GM23338 (cell line): ENCODE data around the gene ART3.
"Not testable (repeated sequence)": the region's sequence is repeated elsewhere in the genome, so short reads cannot be mapped to it uniquely, and the experiment has no call there.

Experiments used
- CREB1 ChIP-seq: fragments of 250-450 bp; sonication (Bioruptor Pico); IDR thresholded peaks from 2 replicates; pipeline ENCODE4 v1.5.0; 2020; ENCODE audit warnings: low read depth, mild to moderate bottlenecking, moderate library complexity
- EZH2 ChIP-seq: fragments of 200-600 bp; sonication (generic); IDR thresholded peaks from one replicate; pipeline ENCODE4 v1.8.0; 2017; ENCODE audit warnings: antibody characterized with exemption, mild to moderate bottlenecking, low read depth; ENCODE audit not compliant: unreplicated experiment
- EZH2phosphoT487 ChIP-seq: fragments of 200-600 bp; sonication (generic); IDR thresholded peaks from one replicate; pipeline ENCODE4 v1.8.1; 2018; ENCODE audit warnings: antibody characterized with exemption; ENCODE audit not compliant: unreplicated experiment
- JUNB ChIP-seq: IDR thresholded peaks from one replicate; pipeline ENCODE4 v1.6.1; 2016; ENCODE audit warnings: antibody characterized with exemption; ENCODE audit not compliant: unreplicated experiment
- NANOG ChIP-seq: IDR thresholded peaks from 2 replicates; pipeline ENCODE4 v1.6.1; 2016; ENCODE audit warnings: antibody characterized with exemption, borderline replicate concordance
- POLR2AphosphoS5 ChIP-seq: IDR thresholded peaks from 2 replicates; pipeline ENCODE4 v1.6.1; 2016; ENCODE audit warnings: antibody characterized with exemption, low read depth
- ZNF331 ChIP-seq: fragments of 250-450 bp; sonication (Bioruptor Pico); IDR thresholded peaks from 2 replicates; pipeline ENCODE4 v1.5.0; 2020; ENCODE audit warnings: low read depth, mild to moderate bottlenecking, moderate library complexity
- TF ChIP-seq, protein P1 (sequence below), 2 experiments: fragments of 200-600 bp in 1 of 2; sonication (generic) in 1 of 2; conservative IDR thresholded peaks; 2 replicates each; pipeline versions ENCODE4 v1.5.1 to v1.6.1; 2016 to 2017; ENCODE audit warnings: antibody characterized with exemption in 2 of 2, low read depth in 2 of 2, mild to moderate bottlenecking in 2 of 2, moderate library complexity in 1 of 2
- TF ChIP-seq, protein P2 (sequence below): IDR thresholded peaks from one replicate; pipeline ENCODE4 v1.6.1; 2018; ENCODE audit warnings: antibody characterized with exemption; ENCODE audit not compliant: unreplicated experiment
- TF ChIP-seq, protein P3 (sequence below): fragments of 250-450 bp; sonication (Bioruptor Pico); IDR thresholded peaks from 2 replicates; pipeline ENCODE4 v1.5.0; 2020; ENCODE audit warnings: mild to moderate bottlenecking, moderate library complexity
- TF ChIP-seq, protein P4 (sequence below): IDR thresholded peaks from 2 replicates; pipeline ENCODE4 v1.6.1; 2016; ENCODE audit warnings: antibody characterized with exemption

DNA sequence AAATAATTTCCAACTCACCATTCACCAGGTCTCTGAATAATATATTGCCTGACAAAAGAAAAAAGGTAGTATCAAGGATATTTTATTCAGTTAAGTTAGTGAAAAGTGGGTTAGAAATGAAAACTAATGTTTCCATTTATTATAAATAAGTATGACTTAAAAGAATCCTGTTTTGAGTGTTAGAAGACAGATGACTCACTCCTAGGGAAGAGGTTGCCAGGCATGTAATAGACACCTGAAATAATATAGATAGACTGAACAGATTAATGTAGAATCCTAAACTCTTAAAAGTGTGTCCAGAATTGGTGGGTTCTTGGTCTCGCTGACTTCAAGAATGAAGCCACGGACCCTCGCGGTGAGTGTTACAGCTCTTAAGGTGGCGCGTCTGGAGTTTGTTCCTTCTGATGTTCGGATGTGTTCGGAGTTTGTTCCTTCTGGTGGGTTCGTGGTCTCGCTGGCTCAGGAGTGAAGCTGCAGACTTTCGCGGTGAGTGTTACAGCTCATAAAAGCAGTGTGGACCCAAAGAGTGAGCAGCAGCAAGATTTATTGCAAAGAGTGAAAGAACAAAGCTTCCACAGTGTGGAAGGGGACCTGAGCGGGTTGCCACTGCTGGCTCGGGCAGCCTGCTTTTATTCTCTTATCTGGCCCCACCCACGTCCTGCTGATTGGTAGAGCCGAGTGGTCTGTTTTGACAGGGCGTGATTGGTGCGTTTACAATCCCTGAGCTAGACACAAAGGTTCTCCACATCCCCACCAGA lies 32.1 kb upstream of the ART3 start:
- TF ChIP-seq, protein P1, sequence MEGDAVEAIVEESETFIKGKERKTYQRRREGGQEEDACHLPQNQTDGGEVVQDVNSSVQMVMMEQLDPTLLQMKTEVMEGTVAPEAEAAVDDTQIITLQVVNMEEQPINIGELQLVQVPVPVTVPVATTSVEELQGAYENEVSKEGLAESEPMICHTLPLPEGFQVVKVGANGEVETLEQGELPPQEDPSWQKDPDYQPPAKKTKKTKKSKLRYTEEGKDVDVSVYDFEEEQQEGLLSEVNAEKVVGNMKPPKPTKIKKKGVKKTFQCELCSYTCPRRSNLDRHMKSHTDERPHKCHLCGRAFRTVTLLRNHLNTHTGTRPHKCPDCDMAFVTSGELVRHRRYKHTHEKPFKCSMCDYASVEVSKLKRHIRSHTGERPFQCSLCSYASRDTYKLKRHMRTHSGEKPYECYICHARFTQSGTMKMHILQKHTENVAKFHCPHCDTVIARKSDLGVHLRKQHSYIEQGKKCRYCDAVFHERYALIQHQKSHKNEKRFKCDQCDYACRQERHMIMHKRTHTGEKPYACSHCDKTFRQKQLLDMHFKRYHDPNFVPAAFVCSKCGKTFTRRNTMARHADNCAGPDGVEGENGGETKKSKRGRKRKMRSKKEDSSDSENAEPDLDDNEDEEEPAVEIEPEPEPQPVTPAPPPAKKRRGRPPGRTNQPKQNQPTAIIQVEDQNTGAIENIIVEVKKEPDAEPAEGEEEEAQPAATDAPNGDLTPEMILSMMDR (conservative IDR thresholded peaks at IDR 0.05; ENCODE audit: low read depth in 2 of 2), result not testable (repeated sequence)
- TF ChIP-seq EZH2phosphoT487; EZH2; NANOG; POLR2AphosphoS5; JUNB; ZNF331 (CRISPR knock-in tag); CREB1 (CRISPR knock-in tag): not testable (repeated sequence)
- TF ChIP-seq, protein P2, sequence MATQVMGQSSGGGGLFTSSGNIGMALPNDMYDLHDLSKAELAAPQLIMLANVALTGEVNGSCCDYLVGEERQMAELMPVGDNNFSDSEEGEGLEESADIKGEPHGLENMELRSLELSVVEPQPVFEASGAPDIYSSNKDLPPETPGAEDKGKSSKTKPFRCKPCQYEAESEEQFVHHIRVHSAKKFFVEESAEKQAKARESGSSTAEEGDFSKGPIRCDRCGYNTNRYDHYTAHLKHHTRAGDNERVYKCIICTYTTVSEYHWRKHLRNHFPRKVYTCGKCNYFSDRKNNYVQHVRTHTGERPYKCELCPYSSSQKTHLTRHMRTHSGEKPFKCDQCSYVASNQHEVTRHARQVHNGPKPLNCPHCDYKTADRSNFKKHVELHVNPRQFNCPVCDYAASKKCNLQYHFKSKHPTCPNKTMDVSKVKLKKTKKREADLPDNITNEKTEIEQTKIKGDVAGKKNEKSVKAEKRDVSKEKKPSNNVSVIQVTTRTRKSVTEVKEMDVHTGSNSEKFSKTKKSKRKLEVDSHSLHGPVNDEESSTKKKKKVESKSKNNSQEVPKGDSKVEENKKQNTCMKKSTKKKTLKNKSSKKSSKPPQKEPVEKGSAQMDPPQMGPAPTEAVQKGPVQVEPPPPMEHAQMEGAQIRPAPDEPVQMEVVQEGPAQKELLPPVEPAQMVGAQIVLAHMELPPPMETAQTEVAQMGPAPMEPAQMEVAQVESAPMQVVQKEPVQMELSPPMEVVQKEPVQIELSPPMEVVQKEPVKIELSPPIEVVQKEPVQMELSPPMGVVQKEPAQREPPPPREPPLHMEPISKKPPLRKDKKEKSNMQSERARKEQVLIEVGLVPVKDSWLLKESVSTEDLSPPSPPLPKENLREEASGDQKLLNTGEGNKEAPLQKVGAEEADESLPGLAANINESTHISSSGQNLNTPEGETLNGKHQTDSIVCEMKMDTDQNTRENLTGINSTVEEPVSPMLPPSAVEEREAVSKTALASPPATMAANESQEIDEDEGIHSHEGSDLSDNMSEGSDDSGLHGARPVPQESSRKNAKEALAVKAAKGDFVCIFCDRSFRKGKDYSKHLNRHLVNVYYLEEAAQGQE, result not testable (repeated sequence)
- TF ChIP-seq, protein P3, sequence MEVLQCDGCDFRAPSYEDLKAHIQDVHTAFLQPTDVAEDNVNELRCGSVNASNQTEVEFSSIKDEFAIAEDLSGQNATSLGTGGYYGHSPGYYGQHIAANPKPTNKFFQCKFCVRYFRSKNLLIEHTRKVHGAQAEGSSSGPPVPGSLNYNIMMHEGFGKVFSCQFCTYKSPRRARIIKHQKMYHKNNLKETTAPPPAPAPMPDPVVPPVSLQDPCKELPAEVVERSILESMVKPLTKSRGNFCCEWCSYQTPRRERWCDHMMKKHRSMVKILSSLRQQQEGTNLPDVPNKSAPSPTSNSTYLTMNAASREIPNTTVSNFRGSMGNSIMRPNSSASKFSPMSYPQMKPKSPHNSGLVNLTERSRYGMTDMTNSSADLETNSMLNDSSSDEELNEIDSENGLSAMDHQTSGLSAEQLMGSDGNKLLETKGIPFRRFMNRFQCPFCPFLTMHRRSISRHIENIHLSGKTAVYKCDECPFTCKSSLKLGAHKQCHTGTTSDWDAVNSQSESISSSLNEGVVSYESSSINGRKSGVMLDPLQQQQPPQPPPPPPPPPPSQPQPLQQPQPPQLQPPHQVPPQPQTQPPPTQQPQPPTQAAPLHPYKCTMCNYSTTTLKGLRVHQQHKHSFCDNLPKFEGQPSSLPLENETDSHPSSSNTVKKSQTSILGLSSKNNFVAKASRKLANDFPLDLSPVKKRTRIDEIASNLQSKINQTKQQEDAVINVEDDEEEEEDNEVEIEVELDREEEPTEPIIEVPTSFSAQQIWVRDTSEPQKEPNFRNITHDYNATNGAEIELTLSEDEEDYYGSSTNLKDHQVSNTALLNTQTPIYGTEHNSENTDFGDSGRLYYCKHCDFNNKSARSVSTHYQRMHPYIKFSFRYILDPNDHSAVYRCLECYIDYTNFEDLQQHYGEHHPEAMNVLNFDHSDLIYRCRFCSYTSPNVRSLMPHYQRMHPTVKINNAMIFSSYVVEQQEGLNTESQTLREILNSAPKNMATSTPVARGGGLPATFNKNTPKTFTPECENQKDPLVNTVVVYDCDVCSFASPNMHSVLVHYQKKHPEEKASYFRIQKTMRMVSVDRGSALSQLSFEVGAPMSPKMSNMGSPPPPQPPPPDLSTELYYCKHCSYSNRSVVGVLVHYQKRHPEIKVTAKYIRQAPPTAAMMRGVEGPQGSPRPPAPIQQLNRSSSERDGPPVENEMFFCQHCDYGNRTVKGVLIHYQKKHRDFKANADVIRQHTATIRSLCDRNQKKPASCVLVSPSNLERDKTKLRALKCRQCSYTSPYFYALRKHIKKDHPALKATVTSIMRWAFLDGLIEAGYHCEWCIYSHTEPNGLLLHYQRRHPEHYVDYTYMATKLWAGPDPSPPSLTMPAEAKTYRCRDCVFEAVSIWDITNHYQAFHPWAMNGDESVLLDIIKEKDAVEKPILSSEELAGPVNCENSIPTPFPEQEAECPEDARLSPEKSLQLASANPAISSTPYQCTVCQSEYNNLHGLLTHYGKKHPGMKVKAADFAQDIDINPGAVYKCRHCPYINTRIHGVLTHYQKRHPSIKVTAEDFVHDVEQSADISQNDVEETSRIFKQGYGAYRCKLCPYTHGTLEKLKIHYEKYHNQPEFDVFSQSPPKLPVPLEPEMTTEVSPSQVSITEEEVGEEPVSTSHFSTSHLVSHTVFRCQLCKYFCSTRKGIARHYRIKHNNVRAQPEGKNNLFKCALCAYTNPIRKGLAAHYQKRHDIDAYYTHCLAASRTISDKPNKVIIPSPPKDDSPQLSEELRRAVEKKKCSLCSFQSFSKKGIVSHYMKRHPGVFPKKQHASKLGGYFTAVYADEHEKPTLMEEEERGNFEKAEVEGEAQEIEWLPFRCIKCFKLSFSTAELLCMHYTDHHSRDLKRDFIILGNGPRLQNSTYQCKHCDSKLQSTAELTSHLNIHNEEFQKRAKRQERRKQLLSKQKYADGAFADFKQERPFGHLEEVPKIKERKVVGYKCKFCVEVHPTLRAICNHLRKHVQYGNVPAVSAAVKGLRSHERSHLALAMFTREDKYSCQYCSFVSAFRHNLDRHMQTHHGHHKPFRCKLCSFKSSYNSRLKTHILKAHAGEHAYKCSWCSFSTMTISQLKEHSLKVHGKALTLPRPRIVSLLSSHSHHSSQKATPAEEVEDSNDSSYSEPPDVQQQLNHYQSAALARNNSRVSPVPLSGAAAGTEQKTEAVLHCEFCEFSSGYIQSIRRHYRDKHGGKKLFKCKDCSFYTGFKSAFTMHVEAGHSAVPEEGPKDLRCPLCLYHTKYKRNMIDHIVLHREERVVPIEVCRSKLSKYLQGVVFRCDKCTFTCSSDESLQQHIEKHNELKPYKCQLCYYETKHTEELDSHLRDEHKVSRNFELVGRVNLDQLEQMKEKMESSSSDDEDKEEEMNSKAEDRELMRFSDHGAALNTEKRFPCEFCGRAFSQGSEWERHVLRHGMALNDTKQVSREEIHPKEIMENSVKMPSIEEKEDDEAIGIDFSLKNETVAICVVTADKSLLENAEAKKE, result not testable (repeated sequence)
- TF ChIP-seq, protein P4, sequence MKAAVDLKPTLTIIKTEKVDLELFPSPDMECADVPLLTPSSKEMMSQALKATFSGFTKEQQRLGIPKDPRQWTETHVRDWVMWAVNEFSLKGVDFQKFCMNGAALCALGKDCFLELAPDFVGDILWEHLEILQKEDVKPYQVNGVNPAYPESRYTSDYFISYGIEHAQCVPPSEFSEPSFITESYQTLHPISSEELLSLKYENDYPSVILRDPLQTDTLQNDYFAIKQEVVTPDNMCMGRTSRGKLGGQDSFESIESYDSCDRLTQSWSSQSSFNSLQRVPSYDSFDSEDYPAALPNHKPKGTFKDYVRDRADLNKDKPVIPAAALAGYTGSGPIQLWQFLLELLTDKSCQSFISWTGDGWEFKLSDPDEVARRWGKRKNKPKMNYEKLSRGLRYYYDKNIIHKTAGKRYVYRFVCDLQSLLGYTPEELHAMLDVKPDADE, result not testable (repeated sequence)
